ENCODE measurements around the gene OR51T1.
"Not testable (repeated sequence)": the region's sequence is repeated elsewhere in the genome, so short reads cannot be mapped to it uniquely, and the experiment has no call there.

OR51T1 gene, protein sequence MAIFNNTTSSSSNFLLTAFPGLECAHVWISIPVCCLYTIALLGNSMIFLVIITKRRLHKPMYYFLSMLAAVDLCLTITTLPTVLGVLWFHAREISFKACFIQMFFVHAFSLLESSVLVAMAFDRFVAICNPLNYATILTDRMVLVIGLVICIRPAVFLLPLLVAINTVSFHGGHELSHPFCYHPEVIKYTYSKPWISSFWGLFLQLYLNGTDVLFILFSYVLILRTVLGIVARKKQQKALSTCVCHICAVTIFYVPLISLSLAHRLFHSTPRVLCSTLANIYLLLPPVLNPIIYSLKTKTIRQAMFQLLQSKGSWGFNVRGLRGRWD

DNA sequence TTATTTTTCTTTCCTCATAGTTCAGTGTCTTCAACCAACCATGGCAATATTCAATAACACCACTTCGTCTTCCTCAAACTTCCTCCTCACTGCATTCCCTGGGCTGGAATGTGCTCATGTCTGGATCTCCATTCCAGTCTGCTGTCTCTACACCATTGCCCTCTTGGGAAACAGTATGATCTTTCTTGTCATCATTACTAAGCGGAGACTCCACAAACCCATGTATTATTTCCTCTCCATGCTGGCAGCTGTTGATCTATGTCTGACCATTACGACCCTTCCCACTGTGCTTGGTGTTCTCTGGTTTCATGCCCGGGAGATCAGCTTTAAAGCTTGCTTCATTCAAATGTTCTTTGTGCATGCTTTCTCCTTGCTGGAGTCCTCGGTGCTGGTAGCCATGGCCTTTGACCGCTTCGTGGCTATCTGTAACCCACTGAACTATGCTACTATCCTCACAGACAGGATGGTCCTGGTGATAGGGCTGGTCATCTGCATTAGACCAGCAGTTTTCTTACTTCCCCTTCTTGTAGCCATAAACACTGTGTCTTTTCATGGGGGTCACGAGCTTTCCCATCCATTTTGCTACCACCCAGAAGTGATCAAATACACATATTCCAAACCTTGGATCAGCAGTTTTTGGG lies at the start of gene OR51T1:
Gene OR51T1, plus strand, starts transcription at position 41 of the 641 bp plus-strand sequence. Its CDS starts 0 bp downstream, at position 41.
- no peak for DNase-seq

GRCh38 chr11:4839851-4840549 lies 41.7 kb upstream of the OR51T1 start:
- DNase-seq = no peak

DNA sequence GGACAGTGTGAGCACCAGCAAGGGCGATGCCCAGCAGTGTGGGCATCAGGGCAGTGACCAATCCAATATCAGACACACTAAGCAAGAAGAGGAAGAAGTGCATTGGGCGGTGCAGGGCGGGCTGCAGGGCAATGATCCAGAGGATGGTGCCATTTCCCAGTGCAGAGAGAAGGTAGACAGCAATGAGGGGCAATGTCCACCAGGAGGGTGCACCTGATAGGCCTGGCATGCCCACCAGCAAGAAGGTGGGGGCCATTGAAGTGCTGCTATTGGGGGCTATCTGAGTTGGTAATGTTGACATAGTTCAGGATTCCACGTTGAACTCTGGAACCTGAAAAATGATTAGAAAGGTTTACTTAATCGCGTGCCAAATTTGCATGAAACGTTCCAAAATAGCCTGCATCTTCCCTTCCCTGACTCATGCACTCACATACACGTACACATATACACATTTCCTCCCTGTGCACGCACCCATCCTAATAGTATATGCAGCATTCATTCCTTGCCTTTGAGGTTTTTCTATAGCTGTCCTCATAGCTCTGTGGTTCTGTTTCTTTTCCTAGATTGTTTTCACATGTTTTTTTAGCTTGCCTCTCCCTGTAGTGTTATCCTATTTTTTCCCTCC lies 32.7 kb upstream of the OR51T1 start, which contains the start of gene OR51S1:
Gene OR51S1, minus strand, starts transcription at position 301 of the 625 bp plus-strand sequence. Its CDS starts 0 bp downstream, at position 301.
- no peak for DNase-seq

DNA sequence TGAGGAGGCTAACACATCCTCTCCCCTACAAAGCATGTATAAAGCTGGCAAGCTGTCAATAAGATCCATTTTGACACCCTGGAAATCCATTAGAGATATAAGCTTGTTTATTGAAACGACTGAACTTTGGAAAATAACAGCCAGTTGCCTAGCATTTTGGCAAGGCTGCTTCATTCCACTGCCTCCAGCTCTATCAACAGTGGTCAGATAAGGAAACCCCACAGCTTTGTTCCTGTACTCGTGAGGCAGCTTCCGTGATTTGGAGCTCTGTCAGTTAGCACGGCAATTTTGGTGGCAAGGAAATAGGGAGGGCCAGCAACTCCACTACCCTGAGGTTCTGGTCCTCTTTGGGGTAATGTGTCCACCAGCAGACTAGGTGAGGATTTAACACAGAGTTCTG lies 30.7 kb upstream of the OR51T1 start:
- no peak for DNase-seq

DNA sequence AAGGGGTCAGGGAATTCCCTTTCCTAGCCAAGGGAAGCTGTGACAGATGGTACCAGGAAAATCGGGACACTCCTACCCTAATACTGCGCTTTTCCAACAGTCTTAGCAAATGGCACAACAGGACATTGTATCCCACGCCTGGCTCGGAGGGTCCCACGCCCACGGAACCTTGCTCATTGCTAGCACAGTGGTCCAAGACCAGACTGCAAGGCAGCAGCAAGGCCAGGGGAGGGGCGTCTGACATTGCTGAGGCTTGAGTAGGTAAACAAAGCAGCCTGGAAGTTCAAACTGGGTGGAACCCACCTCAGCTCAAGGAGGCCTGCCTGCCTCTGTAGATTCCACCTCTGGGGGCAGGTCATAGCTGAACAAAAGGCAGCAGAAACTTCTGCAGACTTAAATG lies 27.4 kb upstream of the OR51T1 start:
- DNase-seq = not testable (repeated sequence)

DNA sequence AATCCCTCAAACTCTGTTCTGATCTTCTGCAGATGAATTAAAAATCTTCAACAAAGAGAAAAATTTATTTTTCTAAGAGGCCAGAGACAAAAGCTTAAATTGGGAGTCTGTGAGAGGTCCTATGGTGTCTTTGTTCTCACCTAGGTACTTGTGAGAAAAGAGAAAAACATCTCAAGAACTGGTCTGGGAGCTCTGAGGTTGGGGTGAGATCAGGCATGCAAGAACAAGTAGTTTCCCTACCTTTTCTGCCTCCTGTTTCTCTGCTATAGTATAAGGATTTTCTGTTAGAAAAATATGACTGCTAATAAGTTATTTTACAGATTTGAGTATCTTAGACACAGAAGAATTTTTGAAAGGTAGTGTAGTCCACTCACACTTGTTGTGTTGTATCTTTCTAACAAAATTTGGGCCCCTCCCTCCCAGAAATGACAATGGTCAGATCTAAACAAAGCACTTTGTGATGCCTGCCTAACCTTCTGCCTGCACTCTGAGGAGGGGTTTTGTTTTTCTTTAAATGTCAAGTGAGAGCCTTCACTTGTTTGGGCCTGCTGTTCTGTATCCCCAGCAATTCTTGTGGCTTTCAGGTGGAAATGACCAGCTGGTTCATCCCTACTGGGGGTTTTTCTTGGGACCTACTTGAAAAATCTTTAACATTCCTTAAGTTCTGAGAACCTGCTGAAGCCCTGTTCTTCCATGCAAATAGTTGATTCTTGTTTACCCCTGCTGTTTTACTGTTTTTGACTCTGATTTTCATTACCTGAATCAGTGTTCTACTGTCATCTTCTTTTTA lies 19.1 kb upstream of the OR51T1 start:
- DNase-seq = no peak

DNA sequence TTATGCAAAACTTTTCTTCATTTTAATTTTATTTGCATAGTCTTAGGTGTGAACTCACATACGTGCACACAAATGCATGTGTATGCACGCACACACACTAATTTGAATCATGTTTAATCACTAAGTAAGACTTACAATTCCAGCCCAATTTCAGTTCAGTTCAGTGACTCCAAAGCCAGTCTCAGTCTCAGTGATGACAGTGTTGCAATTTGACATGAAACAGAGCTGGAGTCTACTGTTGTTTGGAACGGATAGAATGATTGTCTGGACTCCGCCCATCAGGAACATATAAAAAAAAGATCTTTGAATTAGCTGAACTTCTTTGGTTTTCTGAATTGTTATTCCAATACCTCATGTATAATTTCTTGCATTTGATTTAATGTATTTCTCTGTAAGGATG lies 17.8 kb upstream of the OR51T1 start:
- DNase-seq = no peak

DNA sequence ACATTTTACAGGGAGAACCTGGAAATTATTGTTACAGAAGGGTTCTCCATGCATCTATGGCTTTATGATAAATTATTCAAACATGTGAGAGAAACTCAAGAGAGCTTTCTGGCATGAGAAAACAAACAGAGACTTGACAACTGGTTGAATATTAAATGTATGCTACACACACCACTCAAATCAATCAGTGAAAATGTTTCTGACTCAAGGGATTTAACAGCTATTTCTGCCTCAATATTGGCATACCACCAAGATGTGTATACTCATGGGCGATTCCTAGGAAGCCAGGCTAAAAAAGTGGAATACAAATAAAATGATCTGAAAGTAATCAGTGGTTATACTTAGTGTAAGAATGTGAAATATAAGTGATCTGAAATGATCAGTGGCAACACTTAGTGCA lies 15.8 kb upstream of the OR51T1 start:
- no peak for DNase-seq

DNA sequence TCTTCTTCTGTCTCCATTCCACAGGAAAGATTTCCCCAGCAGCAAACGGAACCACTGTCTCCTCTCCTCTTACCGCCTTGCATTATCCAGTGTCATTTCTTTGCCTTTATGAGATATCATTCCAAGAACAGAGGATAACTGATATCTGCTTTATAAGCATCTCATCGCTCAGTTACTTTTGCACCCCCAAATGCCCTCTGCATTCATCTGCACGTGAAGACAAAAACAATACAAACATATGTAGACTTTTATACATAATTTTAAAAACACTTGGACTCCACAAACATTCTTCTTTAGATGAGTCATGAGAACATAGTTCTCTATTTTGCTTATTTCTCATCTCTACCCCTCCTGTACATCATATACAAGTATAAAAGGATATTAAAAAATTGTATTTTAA lies 512 bp upstream of the OR51T1 start:
- DNase-seq = no peak

- no peak for DNase-seq
These were observed 843 bp downstream of the OR51T1 start for GRCh38 chr11:4882543-4882942.

DNA sequence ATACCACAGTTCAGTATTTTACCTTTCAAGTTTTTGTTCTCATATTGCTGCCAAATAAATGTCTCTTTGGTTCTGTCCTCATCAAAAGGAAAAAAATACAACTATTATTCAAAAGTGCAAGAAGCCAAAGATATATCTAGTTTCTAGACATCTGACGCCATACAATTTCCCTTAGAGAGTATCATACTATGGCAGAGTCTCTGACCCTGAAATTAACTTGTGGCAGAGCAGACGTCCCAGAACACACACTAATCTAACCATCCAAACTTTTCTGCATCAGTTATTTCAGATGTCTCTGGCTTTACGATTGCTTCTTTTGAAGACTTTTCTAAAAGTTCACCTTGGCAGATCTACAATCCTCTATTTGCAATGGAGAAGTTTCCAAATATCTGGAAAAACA lies 2.7 kb downstream of the OR51T1 start:
- DNase-seq = no peak

DNA sequence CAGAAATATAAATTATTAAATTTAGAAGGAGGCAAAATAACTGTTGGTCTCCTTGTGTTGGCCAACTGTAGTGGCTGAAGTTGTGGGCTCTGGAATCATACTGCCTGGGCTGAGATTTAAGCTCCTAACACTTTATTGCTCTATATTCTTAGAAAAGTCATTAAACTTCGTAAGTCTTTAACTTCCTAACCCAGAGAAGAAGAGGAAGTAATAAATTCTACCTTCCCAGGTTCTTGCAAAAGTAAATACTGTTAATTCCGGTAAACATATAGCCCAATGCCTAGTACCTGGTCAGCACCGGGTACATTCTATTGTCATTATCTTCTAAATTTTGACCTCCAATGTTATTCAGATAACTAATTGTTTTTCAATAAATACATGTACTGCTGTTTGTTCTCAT lies 4.5 kb downstream of the OR51T1 start:
- DNase-seq = no peak

DNA sequence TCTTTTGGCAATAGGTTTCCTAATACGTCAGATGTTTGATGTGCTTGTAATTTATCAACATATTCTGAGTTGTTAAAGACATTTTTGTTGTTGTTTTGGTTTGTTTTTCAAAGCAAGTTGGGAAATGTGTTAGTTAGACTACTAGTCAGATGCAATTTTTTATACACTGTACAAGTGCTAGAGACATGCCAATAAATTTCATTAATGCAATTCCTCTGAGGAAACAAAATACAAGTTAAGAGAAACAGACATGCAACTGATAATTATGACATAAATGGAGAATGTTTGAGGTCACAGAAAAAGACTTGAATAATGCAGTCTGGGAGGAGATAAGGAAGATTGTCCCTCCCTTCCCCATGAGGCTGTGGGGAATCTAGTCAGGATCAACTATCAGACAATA lies 5.9 kb downstream of the OR51T1 start:
- DNase-seq = no peak

- no peak for DNase-seq
These were observed 8.6 kb downstream of the OR51T1 start for GRCh38 chr11:4890279-4890678.

DNA sequence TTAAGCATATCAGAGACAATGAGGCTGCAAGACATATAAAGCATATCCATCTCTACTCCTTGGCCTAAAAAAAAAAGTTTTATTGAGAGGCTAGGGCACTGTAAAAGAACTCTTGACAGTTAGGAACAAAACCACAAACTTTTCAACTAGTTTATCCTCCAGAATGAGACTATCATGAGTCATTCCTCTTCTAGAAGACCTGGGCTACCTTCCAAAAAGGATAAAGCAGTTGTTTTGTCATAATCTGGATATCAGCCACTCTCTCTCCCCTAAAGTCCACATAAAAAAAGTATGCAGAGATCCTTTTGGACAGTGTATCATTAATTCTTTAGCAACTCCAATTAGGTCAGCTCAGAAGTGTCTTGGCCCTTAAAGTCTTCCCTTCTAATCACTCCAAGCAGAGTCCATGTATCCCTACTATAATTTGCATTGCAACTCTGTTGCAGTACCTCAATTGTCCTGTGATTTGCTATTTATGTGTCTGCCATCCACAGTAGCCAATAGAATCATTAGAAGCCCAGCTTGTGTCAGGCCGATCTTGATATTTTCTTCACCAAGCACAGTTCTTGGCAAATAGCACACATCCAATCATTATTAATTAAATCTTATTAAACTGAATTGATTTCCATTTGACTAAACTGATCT lies 10.4 kb downstream of the OR51T1 start:
- DNase-seq = no peak

GRCh38 chr11:4903484-4903883 lies 21.8 kb downstream of the OR51T1 start, which contains the start of gene OR51A7:
OR51A7 (plus strand) TSS chr11:4903783; CDS start chr11:4907370, 3,587 bp downstream.
- no peak for DNase-seq

DNA sequence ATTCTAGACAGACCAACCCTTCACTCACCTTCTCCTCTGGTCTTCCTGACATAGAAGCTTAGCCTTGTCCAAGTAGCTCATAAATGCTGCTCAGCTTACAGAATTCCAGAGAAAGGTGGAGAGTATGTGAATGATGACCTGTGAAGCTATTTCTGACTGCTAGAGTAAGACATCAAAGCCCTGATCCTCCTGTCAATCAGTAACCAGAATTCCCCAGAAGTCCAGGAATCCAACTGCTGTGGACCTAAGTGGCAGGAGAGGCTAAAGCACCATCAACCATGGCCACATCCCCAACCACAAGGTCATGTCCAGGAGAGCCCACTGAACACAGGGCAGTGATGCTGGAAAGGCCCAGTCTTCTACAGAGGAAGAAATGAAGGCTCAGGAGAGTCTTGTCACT lies 34.9 kb downstream of the OR51T1 start:
- no peak for DNase-seq

DNA sequence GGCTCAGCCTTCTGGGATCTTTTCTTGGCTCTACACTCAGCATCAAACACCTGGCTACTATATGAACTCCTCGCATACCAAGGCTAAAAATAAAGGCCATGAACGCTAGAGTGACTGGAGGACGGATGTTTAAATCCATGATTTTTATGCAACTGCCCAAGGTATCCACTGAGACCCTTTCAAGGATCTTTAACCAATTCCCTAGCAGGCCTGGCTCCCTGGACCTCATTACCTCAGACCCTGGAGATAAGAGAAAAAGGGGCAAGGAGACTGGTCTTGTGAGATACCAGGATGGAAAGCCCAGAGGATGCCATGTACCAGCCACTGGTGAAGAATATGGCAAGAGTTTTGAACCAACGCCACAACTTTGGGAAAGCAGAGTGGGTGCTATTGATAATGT lies 37.5 kb downstream of the OR51T1 start, which contains the start of gene OR51G2:
Gene OR51G2, minus strand, starts transcription at position 101 of the 400 bp plus-strand sequence. CDS start 3,687 bp downstream, outside the sequence.
- no peak for DNase-seq

DNA sequence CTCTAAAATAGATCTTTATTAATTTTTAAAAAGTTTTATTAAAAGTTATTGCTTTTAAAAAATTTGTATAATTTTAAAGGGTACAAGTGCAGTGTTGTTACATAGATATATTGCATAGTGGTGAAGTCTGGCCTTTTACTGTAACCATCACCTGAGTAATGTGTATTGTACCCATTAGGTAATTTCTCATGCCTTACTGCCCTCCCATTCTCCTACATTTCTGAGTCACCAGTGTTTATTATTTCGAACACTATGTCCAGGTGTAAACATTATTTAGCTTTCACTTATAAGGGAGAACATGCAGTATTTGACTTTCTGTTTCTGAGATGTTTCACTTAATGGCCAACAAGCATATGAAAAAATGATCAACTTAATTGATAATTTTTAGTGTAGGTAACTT lies 40.1 kb downstream of the OR51T1 start:
- no peak for DNase-seq

GRCh38 chr11:4922304-4922703 lies 40.6 kb downstream of the OR51T1 start:
- DNase-seq = no peak

DNA sequence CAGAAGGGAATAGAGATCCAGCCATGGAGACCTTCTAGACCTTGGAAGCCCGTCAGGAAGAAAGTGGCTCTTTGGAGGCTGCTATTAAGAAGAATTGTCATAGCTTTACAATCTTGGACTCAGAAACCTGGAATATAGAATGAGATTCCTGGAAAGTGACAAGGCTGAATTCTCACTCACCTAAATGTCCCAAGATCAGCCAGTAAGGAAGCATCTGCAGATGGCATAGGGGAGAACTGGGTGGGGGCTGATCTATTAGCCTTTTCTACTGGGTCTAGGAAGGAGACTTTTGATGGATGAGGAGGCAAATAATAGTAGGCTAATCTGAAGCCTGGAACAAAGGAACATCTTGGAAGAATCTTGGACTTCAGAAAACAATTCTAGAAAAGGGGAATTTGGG lies 42.5 kb downstream of the OR51T1 start, which contains the start of gene OR51G1:
Gene OR51G1, minus strand, starts transcription at position 101 of the 400 bp plus-strand sequence. Its CDS starts 0 bp downstream, at position 101.
- DNase-seq = no peak

GRCh38 chr11:4926608-4927007 lies 44.9 kb downstream of the OR51T1 start:
- DNase-seq = no peak
